Endothelial cell of umbilical vein (primary cell): ENCODE data around the gene NDUFB5. TPM values are rescaled to one million over a fixed set of nuclear protein-coding genes. Genes with fewer than 3 reads are reported as not detected.

ENCODE experiments used
- BruUV-seq: library from RNA; stranded (reverse); fragments of 400-500 nt; replicated peaks from 2 replicates; lab custom pipeline; 2021; lab: Mats Ljungman, UMichigan
- CTCF ChIA-PET: fragments of 300-600, 350-600 bp; sonication (Branson Sonifier 250); formaldehyde crosslinking; loops from one replicate; lab custom pipeline; 2021; ENCODE audit warnings: antibody characterized with exemption, inconsistent platforms; lab: Charles Lee
- POLR2A ChIA-PET: fragments of 300-600, 350-600 bp; sonication (Branson Sonifier 250); formaldehyde crosslinking; loops from one replicate; lab custom pipeline; 2021; ENCODE audit warnings: antibody characterized with exemption, inconsistent platforms; lab: Charles Lee
- DNase-seq: peaks from one replicate; pipeline ENCODE4 v3.0.0-alpha.2; 2011; ENCODE audit warnings: low read depth, low spot score
- FAIRE-seq: peaks from 2 replicates; lab custom pipeline; 2011; peaks lifted over from hg19 to GRCh38; lab: Jason Lieb, UNC
- H2AFZ ChIP-seq: 2 replicates; pipeline ENCODE4 v1.6.0; 2012; ENCODE audit warnings: low read depth, low read length, control low read depth, inconsistent platforms
- H3K27ac ChIP-seq: 2 replicates; pipeline ENCODE4 v1.5.1; 2011; ENCODE audit warnings: low read depth, mild to moderate bottlenecking, control low read depth, low read length, moderate library complexity; ENCODE audit not compliant: insufficient read depth
- H3K27me3 ChIP-seq, 2 experiments: 2 replicates each; pipeline versions ENCODE4 v1.6.0 to v1.6.1; 2011; ENCODE audit warnings: low read length in 2 of 2, mixed read lengths in 1 of 2; ENCODE audit not compliant: control insufficient read depth in 2 of 2, insufficient read depth in 2 of 2
- H3K36me3 ChIP-seq, 2 experiments: 2 replicates in 1 of 2; 3 replicates in 1 of 2; pipeline ENCODE4 v1.5.1; 2011; ENCODE audit warnings: low read length in 2 of 2, mild to moderate bottlenecking in 1 of 2, moderate library complexity in 1 of 2; ENCODE audit not compliant: control insufficient read depth in 2 of 2, insufficient read depth in 2 of 2; ENCODE audit errors: extremely low read depth in 1 of 2
- H3K4me1 ChIP-seq: 3 replicates; pipeline ENCODE4 v1.5.1; 2011; ENCODE audit warnings: mild to moderate bottlenecking, low read length; ENCODE audit not compliant: control insufficient read depth, insufficient read depth; ENCODE audit errors: extremely low read depth
- H3K4me2 ChIP-seq: 2 replicates; pipeline ENCODE4 v1.6.1; 2011; ENCODE audit warnings: low read length, control low read depth, mixed read lengths; ENCODE audit not compliant: insufficient read depth
- H3K4me3 ChIP-seq, 3 experiments: fragments of 200-600 bp in 1 of 3; sonication (generic), shearing (Covaris generic) in 1 of 3; replicated peaks in 1 of 3; 2 replicates each; pipeline ENCODE4 v1.5.1; 2011 to 2016; ENCODE audit warnings: control low read depth in 3 of 3, low read length in 3 of 3, mild to moderate bottlenecking in 2 of 3, inconsistent platforms in 1 of 3, low read depth in 1 of 3, moderate library complexity in 1 of 3; ENCODE audit not compliant: insufficient read depth in 1 of 3
- H3K79me2 ChIP-seq: 2 replicates; pipeline ENCODE4 v1.6.0; 2012; ENCODE audit warnings: low read length, inconsistent platforms; ENCODE audit not compliant: control insufficient read depth, insufficient read depth
- H3K9ac ChIP-seq: replicated peaks from 2 replicates; pipeline ENCODE3; 2011; ENCODE audit warnings: low read length, control low read depth; ENCODE audit not compliant: insufficient read depth; ENCODE audit errors: extremely low read depth
- H3K9me1 ChIP-seq: replicated peaks from 3 replicates; pipeline ENCODE4 v1.6.0; 2011; ENCODE audit warnings: mild to moderate bottlenecking, low read length; ENCODE audit not compliant: control insufficient read depth, insufficient read depth; ENCODE audit errors: extremely low read depth
- H3K9me3 ChIP-seq: replicated peaks from 2 replicates; pipeline ENCODE4 v1.5.1; 2012; ENCODE audit warnings: low read length, inconsistent platforms; ENCODE audit not compliant: control insufficient read depth, insufficient read depth
- H4K20me1 ChIP-seq: replicated peaks from 2 replicates; pipeline ENCODE3; 2011; ENCODE audit warnings: mild to moderate bottlenecking, low read length; ENCODE audit not compliant: control insufficient read depth, insufficient read depth; ENCODE audit errors: extremely low read depth
- EZH2 ChIP-seq: IDR thresholded peaks from 2 replicates; pipeline ENCODE4 v1.6.1; 2012; ENCODE audit warnings: borderline replicate concordance, low read depth, mild to moderate bottlenecking, moderate library complexity, low read length, inconsistent platforms; ENCODE audit not compliant: severe bottlenecking
- FOS ChIP-seq: IDR thresholded peaks from 2 replicates; pipeline ENCODE4 v1.6.1; 2011; ENCODE audit warnings: mild to moderate bottlenecking, low read length, moderate library complexity, borderline replicate concordance; ENCODE audit not compliant: insufficient read depth
- GATA2 ChIP-seq: IDR thresholded peaks from 2 replicates; pipeline ENCODE4 v1.7.0; 2011; ENCODE audit warnings: low read depth, mild to moderate bottlenecking, moderate library complexity, mixed read lengths, low read length; ENCODE audit not compliant: insufficient read length, insufficient read depth
- JUN ChIP-seq: IDR thresholded peaks from 2 replicates; pipeline ENCODE4 v1.6.1; 2011; ENCODE audit warnings: borderline replicate concordance, low read depth; ENCODE audit not compliant: insufficient read length, insufficient read depth
- MYC ChIP-seq: IDR thresholded peaks from one replicate; pipeline ENCODE4 v1.6.1; 2011; ENCODE audit warnings: mild to moderate bottlenecking, low read depth, low read length
- POLR2A ChIP-seq: IDR thresholded peaks from 2 replicates; pipeline ENCODE4 v1.6.1; 2012; ENCODE audit warnings: low read depth, mild to moderate bottlenecking, control low read depth, low read length
- POLR2AphosphoS5 ChIP-seq: IDR thresholded peaks from 2 replicates; pipeline ENCODE4 v1.6.1; 2012; ENCODE audit warnings: low read depth, mild to moderate bottlenecking, control low read depth, low read length, moderate library complexity; ENCODE audit not compliant: insufficient read depth
- dilution Hi-C: fragments of 300-500 bp; cut with MboI; formaldehyde crosslinking; loops from one replicate; pipeline ENCODE4 v1.15.0; 2019; ENCODE audit warnings: low sequenced_read_pairs; ENCODE audit not compliant: extremely low pct_ligation_motif_present
- intact Hi-C: fragments of 100-400 bp; cut with micrococcal nuclease; formaldehyde crosslinking; loops from one replicate; pipeline ENCODE4 v1.10.0; 2022
- polyA plus RNA-seq, 4 experiments: library from polyadenylated mRNA; depleted of rRNA in 3 of 4; stranded (reverse) in 3 of 4; unstranded in 1 of 4; fragments of >200 nt; gene quantifications; 2 replicates each; pipeline versions ENCODE4 v1.2.1 to v1.2.3, GENCODE V29; 2011 to 2012; ENCODE audit warnings: missing spikeins in 1 of 4
- small RNA-seq: library from RNA; depleted of rRNA; stranded (forward); fragments of <200 nt; gene quantifications from one replicate; pipeline ENCODE3, GENCODE V24; 2012; ENCODE audit warnings: low replicate concordance, low read depth; ENCODE audit not compliant: insufficient read depth, insufficient read length
- total RNA-seq: library from RNA; stranded (reverse); gene quantifications from 2 replicates; pipeline ENCODE4 v1.2.3, GENCODE V29; 2021
- TF ChIP-seq, protein P1 (sequence below), 2 donors: IDR thresholded peaks; 1 replicate in 1 of 2; 2 replicates in 1 of 2; pipeline ENCODE4 v1.5.1; 2011; ENCODE audit warnings: low read length in 2 of 2, mild to moderate bottlenecking in 2 of 2, moderate library complexity in 2 of 2, control low read depth in 1 of 2, inconsistent platforms in 1 of 2, low read depth in 1 of 2; ENCODE audit not compliant: insufficient read depth in 1 of 2; ENCODE audit errors: extremely low read depth in 1 of 2
- TF ChIP-seq, protein P2 (sequence below): IDR thresholded peaks from 2 replicates; pipeline ENCODE4 v1.6.1; 2011; ENCODE audit not compliant: insufficient read depth, insufficient read length

The NDUFB5 gene
- total and polyA plus RNA-seq, 2 donors (not counting 3 experiments of a cell fraction or from before 2014, with no cell fraction given), result 48.2 to 74.9 TPM

DNA sequence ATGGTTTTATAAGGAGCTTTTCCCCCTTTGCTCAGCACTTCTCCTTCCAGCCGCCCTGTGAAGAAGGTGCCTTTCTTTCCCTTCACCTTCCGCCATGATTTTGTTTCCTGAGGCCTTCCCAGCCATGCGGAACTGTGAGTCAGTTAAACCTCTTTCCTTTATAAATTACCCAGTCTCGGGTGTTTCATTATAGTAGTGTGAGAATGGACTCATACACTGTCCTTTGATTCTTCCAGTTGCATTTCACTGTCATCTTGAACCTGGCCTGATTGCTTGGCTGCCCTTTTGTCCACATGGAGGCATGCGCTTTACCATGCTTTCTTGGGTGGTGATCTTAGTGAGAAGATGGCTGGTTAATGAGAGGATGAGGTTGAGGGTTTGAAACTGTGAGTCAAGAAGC, 71.5 kb downstream of the NDUFB5 start:
- H3K9me3 ChIP-seq, result no peaks in the 10 kb centered on the region
- FAIRE-seq (no peak), DNase-seq (no peak)
- H3K27me3 ChIP-seq, result no peaks in the 10 kb centered on the region
- no peak overlapping the region for H3K9ac ChIP-seq
- dilution Hi-C loops, result no loop called here
- H3K4me2 ChIP-seq, result no peak overlapping the region
- H4K20me1 ChIP-seq, result no peaks in the 10 kb centered on the region
- peaks cover 12% of the 10 kb centered on the region for H3K4me1 ChIP-seq
- H3K27ac ChIP-seq, result no peak overlapping the region
- ChIA-PET CTCF (interaction anchor here (1.1 kb wide), 1 partner anchor 26 kb away, joined by 3 read pairs; no protein-coding TSS in a partner anchor), POLR2A (no interaction called here)
- peaks cover 41% of the 10 kb centered on the region for H3K79me2 ChIP-seq
- no peak overlapping the region for H2AFZ ChIP-seq
- intact Hi-C loops, result no loop called here
- TF ChIP-seq EZH2 (no peak), MYC (no peak), POLR2A (no peak), POLR2AphosphoS5 (no peak), JUN (no peak), FOS (no peak), GATA2 (no peak)
- TF ChIP-seq, protein P1, sequence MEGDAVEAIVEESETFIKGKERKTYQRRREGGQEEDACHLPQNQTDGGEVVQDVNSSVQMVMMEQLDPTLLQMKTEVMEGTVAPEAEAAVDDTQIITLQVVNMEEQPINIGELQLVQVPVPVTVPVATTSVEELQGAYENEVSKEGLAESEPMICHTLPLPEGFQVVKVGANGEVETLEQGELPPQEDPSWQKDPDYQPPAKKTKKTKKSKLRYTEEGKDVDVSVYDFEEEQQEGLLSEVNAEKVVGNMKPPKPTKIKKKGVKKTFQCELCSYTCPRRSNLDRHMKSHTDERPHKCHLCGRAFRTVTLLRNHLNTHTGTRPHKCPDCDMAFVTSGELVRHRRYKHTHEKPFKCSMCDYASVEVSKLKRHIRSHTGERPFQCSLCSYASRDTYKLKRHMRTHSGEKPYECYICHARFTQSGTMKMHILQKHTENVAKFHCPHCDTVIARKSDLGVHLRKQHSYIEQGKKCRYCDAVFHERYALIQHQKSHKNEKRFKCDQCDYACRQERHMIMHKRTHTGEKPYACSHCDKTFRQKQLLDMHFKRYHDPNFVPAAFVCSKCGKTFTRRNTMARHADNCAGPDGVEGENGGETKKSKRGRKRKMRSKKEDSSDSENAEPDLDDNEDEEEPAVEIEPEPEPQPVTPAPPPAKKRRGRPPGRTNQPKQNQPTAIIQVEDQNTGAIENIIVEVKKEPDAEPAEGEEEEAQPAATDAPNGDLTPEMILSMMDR (IDR thresholded peaks at IDR 0.05; ENCODE audit: extremely low read depth in 1 of 2, insufficient read depth in 1 of 2, low read depth in 1 of 2, low read length in 2 of 2), result no peak
- TF ChIP-seq, protein P2, sequence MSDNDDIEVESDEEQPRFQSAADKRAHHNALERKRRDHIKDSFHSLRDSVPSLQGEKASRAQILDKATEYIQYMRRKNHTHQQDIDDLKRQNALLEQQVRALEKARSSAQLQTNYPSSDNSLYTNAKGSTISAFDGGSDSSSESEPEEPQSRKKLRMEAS, result no peak
- no peaks in the 10 kb centered on the region for H3K36me3 ChIP-seq
- H3K9me1 ChIP-seq, result no peaks in the 10 kb centered on the region
- no peak overlapping the region for H3K4me3 ChIP-seq
- no TSS peak for BruUV-seq

Small RNA genes lying within 50 kb of the gene (small RNA-seq; reads per million reads assigned to genes)
- gene AC090425.1, result not detected
- not detected for gene RF01210

Other genes with a start within 250 kb of the NDUFB5 start
- 61.9 and 62.6 TPM in 2 replicates for gene GNB4, start 153.3 kb upstream of the NDUFB5 start, total RNA-seq
- 22.2 and 30.3 TPM in 2 replicates for gene GNB4, start 153.3 kb upstream of the NDUFB5 start, polyA plus RNA-seq
- gene ACTL6A, start 41.9 kb upstream of the NDUFB5 start, total RNA-seq, result 63.1 and 68.3 TPM in 2 replicates
- 55.1 and 96.2 TPM in 2 replicates for gene ACTL6A, start 41.9 kb upstream of the NDUFB5 start, polyA plus RNA-seq
- 47.0 and 51.2 TPM in 2 replicates for gene MRPL47, start 156 bp upstream of the NDUFB5 start, total RNA-seq
- 13.8 and 20.3 TPM in 2 replicates for gene MRPL47, start 156 bp upstream of the NDUFB5 start, polyA plus RNA-seq
- 21.1 and 24.0 TPM in 2 replicates for gene USP13, start 48.2 kb downstream of the NDUFB5 start, total RNA-seq
- gene USP13, start 48.2 kb downstream of the NDUFB5 start, polyA plus RNA-seq, result 4.0 and 5.8 TPM in 2 replicates